Adrenal gland (tissue), 5 donors: Measurements from ENCODE around the gene CTTN.

ENCODE experiments used
- CTCF ChIP-seq, 6 experiments: fragments of 450-650 bp in 4 of 6; fragments of 200-600 bp in 2 of 6; sonication (generic) in 1 of 6; IDR thresholded peaks; 1 replicate in 5 of 6; 2 replicates in 1 of 6; pipeline versions ENCODE4 v1.5.1 to v1.8.0; 2016 to 2021; ENCODE audit warnings: antibody characterized with exemption in 6 of 6, mild to moderate bottlenecking in 2 of 6, moderate library complexity in 1 of 6
- POLR2A ChIP-seq, 2 donors: fragments of 450-650 bp; IDR thresholded peaks; one replicate each; pipeline ENCODE4 v1.6.1; 2017; ENCODE audit warnings: antibody characterized with exemption in 2 of 2, mild to moderate bottlenecking in 2 of 2, moderate library complexity in 1 of 2
- donor health status: DM: no; HTN: no; CAD: no.

DNA sequence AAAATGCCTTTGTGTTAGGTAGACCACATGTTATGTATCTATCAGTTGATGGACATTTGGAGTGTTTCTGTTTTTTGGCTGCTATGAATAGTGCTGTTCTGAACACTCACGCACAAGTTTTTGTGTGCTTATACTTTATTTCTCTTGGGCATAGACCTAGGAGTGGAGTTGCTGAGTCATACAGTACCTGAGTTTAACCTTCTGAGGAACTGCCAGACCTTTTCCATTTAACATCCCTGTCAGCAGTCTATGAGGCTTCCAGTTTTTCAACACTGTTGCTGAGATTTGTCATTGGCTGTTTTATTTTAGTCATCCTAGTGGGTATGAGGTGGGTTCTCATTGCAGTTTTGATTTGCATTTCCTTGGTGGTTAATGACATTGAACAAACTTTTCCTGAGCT is 4.4 kb downstream of the CTTN start:
- no peak for TF ChIP-seq CTCF (IDR thresholded peaks at IDR 0.05)
- no peak for TF ChIP-seq POLR2A (IDR thresholded peaks at IDR 0.05)
